Right lung (tissue), 5 donors: Measurements from ENCODE around the gene CYB5R3. TPM values are rescaled to one million over a fixed set of nuclear protein-coding genes. Genes with fewer than 3 reads are reported as not detected.

Experiments used
- DNase-seq, 2 donors: peaks; one replicate each; pipeline ENCODE4 v3.0.0-alpha.2; 2013
- polyA plus RNA-seq, 5 donors: library from polyadenylated mRNA; unstranded; fragments of 120-200 nt; gene quantifications; one replicate each; pipeline versions ENCODE4 v1.2.1 to v1.2.3, GENCODE V29; 2013; ENCODE audit warnings: inconsistent platforms in 1 of 5, low replicate concordance in 1 of 5; ENCODE audit not compliant: insufficient read length in 5 of 5, insufficient read depth in 1 of 5

The CYB5R3 gene
- polyA plus RNA-seq, 5 donors: 120 to 176 (median 128) TPM

DNA sequence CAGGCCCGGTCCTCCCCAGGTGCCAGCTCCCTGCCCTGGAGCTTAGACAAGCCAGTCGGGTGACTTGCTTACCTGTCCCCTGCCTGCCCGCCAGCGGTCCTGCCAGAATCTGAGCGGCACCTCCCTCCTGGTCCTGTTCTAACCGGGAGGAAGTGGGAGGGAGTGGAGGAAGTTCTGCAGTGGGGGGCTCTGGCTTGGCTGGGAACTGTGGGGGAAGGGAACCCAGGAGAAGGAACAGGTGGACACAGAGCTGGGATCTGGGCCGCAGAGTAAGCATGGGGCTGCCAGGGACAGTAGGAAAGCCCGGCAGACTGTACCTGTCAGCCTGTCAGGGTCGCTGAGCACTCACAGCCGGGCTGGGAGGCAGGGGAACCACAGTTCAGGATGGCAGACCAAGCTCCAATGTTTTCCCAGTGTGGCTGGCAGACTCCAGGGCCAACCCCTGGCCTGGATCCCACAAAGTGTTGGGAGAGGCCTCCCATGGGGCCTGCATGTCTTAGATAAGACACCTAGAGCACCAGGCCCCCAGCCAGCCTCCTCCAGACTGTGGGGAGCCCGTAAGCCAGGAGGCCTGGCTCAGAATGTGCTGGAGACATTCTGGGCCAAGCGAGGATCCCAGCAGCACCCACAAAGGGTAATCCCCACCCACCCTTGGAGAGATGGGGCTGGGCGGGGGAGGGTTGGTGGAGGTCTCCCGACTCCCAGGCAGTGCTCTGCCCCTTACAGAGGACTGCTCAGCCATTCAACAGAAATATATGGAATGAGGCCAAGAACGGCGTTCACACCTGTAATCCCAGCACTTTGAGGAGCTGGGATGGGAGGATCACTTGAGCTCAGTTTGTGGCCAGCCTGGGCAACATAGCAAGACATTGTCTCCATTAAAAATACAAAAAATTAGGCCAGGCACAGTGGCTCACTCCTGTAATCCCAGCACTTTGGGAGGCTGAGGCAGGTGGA lies 2.3 kb downstream of the CYB5R3 start:
- no peak for DNase-seq

DNA sequence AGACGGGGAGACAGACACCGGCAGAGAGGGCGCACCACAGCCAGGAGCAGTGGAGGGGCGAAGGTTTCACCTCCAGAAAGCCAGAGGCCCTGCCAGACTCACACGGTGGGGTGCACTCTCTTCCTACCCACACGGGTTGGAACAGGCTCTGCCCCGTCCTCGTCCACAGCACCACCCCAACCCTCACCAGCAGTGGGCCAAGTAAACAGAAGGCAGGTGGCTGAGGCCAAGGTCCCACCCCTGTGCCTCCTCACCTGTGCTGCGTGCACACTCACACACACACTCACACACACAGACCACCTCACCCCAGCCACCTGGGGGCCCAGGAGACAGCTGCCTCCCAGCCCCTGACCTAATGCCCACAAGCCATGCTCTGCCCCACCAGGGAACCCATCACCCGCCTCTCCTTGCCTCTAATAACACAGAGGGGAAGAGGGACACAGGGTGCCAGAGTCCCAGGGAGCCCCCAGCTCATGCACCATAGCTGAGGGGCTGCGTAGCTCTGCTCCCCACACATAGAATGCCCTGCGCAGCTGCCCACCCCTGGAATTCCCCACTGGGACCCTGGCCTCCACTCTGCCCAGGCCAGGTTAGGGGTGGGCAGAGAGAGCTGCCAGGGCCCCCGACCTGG lies 3.1 kb downstream of the CYB5R3 start:
- DNase-seq: no peak

DNA sequence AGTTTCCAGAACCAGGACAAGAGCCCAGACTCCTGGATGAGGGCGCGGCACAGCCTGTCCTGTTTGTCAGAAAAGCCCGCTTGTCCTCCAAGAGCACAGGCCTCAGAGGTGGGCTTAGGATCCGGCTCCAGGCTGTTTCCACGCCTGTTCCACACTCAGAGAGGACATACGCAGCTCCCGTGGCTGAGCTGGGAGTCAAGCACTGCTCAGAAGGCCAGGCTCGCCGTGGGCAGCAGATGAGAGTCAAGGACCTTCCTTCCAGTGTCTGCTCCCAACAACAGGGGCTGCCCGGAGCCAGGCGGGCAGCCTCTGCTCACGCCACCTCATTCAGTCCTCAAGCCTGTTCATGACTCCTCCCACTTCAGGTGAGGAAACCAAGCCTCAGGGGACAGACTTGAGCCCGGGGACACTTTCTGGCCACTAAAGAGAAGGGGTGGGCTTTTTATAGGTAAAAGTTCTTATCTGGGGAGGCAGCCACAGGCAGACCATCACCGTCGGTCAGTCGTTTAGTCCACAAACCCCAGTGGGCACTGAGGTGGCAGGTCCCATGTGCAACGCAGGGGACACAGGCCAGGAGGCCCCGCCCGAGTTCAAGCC lies 3.8 kb downstream of the CYB5R3 start:
- DNase-seq: no peak

DNA sequence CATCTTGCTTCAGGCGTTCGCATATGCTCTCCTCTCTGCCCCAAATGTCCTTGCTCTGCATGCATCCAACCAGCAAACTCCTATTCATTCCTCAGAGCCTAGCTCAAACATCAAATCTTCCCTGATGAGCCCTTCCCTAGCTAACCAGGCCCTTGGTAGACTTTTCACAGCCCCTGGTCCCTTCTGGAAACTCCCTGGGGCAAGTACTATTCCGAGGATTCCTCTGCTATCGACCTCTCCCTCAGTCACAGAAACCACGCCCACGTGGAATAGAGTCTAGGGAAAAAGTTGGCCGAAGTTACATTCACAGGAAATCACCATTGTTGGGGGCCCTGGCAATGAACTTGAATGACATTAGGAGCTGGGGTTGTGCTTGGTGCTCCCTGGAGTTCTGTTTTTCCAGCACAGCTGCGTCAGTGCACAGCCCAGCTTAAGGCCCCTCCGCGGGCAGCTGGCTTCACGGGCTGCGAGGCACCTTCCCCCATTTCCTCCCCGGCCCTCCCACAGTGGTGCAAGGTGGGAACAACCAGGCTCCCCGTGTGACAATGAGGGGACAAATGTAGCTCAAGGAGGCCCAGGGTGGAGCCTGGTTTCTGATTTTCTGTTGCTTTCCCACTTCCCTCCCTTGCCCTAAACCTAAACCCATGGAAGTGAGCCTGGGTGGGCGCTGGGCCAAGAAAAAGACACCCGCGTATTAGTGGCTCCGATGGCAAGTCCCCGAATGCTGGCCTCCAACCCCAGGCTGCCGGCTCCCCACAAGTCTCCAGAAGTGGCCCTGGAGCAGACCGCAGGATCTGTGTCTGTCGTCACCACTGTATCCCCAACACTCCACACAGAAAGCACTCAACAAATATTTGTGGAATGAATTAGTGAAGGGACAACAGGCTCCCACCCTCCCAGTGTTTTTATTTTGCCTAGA lies 4.5 kb downstream of the CYB5R3 start:
- DNase-seq: no peak

DNA sequence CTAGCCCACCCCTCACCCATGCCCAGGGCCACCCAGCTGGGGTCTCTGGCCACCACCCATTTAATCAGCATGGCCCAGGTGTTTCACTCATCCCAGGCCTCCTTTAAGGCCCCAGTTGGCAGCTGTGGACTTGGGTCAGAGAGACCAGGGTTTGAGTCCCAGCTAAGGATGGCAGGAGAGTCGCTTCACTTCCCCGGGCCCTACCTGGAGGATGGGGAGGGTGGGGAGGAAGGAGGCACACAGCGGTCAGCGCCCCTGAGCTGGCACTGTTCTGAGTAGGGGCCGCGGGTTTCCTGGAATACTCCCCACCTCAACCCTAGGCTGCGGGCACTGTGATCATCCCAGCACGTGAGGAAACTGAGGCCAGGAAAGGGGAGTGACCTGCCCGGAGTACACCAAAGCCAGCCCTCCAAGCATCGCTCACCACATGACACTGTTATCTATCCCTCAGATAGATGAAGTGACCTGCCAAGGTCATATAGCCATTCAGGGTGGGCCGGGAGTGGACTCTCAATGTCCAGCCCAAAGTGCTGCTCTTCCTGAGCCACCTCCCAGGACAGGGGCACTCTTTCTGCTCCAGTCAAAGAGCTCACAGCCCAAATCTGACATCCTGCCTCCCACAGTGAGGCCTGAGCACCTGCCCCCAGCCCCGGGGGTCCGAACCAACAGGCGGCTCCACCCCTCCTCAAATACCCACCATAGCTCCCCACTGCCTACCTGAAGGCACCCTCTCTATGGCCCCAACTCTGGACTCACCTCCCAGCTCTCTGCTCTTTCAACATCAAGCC lies 5.4 kb downstream of the CYB5R3 start:
- DNase-seq: no peak

DNA sequence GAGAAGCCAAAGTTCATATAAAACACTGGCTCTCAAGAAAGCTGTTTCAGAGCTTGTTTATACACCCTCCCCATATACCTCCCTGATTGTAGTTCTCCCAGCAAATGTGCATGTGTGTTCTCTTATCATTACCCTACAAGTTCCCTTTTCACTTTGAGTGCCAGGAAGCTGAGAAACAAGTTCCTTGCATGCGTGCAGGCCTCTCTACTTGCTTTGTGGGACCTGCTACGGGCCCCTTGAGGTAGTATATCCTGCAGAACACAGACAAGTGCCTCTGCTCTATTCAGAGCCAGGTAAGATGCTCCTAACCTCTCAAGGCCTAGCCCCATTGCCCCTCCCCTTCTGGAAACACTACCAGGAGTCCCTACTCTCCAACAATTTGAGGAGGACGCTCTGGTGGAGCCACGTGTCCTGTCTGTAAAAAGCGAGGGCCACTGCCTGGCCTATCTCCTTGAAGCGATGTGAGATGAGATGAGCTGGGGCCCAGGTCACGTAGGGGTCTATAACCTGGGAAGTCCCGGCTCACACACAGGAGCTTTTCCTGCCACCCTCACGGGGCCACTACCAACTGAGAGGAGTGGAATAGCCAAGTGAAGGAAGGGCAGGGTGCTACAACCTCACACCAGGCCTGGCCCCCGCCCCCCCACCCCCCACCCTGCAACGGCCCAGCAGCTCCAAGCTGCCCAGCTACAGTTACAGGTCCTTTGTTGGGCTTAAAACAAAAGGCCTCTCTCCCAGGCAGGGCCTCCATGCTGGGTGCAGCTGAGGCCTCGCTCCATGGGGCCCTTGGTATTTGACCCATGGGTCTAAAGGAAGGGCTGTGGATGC lies 6.2 kb downstream of the CYB5R3 start:
- peak in 1 of 2 donors; percentile 55 for DNase-seq

DNA sequence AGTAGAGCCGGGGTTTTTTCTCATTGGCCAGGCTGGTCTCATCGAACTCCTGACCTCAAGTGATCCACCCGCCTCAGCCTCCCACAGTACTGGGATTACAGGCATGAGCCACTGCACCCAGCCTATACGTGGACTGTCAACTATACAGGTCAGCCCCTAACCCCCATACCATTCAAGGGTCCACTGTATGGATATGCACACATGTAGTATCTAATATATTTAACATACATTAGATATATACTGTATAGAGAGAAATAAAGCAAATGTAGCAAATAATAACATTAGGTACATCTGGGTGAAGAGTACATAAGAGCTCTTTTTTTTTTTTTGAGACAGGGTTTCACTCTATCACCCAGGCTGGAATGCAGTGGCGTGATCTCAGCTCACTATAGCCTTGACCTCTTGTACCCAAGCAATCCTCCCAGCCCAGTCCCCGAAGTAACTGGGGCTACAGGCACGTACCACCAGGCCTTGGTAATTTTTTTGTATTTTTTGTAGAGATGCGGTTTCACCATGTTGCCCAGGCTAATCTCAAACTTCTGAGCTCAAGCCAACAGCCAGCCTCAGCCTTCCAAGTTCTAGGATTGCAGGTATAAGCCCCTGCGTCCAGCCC lies 7.3 kb downstream of the CYB5R3 start:
- DNase-seq: no peak

DNA sequence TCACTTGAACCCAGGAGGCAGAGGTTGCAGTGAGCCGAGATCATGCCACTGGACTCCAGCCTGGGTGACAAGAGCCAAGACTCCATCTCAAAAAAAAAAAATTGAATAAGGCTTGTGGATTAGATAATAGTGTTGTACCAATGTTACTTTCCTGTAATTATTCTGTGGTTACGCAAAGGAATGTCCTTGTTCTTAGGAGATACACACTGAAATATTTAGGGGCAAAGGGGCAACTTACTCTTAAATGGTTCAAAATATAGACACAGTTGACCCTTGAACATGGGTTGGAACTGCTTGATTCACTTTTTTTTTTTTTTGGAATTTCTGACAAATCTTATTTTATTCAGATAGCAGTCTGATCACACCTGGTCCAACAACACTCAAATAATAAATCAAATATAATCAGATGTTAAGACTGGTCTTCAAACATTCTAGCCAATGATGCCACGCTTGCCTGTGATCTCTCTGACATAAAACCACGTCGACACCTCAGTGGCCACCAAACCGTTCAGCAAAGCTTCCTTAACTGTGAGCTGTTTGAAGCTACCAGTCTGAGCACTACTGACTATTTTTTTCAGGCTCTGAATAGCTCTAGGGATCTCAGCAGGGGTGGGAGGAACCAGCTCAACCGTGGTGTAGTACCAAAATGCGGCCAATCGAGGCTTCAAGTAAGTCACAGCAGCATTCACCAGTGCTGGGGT lies 9.5 kb downstream of the CYB5R3 start:
- no peak for DNase-seq

DNA sequence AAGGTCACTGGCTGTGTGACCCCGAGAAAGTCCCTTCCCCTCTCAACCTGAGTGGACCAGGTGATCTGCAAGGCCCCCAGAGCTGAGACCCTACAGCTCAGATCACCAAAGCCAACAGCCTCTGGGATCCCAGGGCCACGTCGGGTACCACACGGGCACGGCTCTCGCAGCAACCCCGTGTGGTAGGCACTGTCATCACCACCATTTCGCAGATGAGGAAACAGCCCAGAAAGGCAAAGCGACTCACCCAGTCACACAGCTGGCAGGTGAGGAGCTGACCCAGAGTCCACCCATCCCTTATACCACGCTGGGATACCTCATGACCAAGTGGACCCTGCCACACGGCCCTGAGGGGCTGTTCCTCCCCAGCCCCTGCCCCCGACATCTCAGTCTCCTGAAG lies 11.6 kb downstream of the CYB5R3 start:
- DNase-seq: no peak

DNA sequence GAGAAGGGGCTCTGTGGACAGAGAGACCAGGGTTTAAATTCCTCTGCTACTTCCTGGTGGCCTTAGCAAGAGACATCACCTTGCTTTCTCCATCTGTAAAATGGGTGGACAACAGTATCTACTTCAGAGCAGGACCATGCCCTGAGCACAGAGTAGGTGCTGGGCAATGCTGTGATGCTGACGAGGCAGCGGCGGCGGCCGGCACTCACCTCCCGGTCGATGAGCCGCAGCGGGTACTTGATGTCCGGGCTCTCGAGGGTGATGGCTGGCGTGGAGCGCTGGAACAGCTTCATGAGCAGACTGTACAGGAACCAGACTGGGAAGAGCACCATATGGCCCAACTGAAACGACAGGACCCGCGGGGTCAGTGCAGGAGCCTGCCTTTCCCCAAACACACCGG lies 12.7 kb downstream of the CYB5R3 start:
- DNase-seq: no peak

DNA sequence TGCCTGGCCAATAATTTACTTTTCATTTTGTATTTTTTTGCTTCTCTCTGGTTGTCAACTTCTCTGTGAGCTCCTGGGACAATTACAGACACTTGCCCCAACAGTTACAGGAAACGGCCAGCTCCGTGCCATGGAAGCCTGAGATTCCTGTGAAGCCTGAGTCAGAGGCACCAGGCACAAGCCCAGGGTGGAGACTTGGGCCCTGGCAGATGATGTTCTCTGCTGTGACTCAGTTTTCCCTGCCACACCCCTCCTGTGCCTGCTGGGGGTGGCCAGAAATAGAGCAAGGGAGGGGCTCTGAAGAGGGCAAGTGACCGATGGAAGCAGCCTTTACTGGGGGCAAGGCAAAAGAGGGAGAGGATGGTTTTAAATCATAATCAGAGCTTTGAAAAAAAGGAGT lies 13.7 kb downstream of the CYB5R3 start:
- DNase-seq: no peak

DNA sequence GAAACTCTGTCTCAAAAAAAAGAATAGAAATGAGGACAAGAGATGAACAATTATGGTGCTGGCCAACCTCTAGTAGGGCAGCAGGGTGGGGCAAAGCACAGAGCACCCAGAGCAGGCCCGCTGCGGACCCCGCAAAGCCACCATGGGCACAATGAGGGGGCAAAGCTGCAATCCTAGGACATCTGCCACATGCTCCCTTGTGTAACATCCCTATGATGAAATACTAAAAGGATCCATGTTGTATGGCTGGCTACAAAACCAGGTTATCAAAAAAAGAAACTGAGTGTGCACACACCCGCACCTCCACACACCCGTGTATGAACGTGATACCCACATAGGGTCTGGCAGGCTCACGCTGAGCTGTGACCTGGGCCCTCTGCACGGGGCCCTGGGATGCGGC lies 16.2 kb downstream of the CYB5R3 start:
- no peak for DNase-seq

DNA sequence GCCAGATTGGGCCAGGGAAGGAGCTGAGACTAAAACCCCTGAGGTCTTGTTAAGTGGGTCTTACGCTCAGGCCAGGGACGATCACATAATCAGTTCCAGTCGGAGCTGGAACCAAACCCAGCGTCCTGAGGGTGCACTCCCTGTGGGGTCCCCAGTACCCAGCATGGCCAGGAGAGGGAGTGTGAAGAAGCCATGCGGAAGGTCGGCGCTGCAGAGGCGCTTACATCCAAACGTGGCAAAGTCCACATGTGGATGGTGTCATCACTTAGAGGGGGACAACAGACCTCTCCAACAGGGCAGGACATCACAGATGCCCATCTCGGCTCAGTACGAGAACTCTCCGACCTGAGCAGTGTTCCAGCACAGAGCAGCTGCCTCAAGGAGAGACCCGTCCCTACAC lies 17.1 kb downstream of the CYB5R3 start:
- DNase-seq: no peak

DNA sequence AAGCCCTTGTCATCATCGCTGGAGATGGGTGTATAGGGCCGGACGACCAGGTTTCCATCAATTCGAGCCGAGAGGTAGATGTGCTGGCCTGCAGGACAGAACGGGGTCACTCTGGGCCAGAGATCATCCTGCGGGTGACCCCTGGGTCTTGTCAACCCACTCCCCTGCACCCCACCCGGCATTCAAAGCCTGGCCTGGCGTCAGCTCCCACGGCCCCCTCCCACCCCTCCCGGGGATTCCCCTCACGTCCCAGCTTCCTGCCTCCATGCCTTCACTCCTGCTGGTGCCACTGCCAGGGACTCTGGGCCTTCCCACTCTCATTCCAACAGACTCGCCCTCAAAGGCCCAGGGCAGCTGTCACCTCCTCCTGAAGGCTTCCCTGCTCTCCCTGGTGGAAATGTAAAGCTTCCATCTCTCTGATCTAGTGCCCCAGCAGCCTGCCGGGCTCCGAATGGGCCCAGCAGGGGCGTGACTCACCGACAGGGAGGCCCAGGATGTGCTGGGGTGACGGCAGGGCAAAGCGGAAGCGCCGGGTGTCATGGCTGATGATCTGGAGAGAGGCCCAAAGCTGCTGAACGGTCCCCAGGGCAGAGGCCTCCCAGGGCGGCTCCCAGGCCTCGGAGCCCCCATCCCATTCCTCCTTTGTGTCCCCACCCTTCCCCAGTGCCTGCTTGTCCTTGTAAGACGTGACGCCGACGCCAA lies 18.1 kb downstream of the CYB5R3 start:
- DNase-seq: no peak

DNA sequence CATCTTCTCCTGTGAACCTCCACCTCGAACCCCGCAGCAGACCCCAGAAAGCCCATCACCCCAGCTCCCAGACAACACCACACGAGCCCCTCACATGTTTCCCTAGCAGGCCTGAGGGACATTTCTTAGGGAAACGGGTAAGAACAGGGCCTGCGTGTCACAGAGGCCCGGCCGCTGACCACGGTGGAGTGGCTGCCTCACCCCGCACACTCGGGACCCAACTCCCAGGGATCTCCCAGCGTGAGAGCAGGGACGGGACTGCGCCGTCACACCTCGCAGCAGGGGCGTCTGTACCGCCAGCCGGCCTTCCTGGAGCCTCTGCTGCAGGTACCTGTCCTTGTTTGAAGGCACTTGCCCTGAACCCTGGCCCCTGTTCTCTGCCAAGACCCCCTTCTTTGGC lies 19.0 kb downstream of the CYB5R3 start:
- no peak for DNase-seq

DNA sequence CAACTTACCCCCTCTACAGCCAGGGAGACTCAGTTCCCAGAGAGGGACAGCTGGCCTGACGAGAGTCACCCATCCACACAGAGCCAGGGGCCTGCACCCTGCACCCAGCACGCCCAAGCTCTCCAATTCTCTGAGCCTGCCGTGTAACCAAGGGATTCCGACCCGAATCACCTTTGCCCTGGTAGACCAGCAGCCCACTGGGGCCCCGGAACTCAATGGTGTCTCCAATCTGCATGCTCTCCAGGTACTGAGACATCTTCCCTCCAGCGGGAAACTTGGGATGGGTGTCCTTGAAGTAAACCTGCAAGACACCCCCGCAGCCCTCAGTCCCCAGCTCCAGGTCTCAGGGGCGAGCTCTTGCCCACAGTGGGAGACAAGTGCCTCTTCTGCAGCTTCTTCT lies 21.2 kb downstream of the CYB5R3 start:
- no peak for DNase-seq

DNA sequence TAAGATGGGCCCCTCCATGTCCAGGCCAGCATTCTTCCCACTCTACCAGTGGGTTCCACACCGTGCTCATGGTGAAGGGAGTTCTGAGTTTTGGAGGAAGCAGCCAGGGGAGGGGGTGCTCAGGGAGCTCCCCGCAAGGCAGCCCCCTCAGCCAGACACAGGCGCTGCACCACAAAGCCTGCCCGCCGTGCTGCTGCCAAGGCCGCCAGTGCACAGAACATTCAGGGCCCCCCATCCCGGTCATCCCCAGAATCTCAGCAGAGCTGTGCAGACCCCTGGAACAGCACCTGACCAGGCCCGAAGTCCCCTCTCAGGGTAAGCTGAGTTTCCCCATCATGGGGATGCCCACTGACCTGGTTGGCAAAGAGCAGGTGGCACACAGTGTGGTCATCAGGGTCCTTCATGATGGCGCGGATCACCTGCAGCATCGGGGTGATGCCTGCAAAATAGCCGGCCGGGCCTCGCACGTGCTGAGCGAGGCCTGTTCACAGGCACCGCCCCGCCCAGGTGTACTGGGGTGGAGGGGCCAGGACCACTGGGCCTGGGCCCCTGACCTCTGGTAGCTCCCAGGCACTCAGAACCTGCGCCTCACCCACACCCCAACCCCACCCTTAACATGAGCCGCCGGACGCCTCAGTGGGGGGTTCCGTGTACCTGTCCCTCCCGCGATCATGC lies 22.1 kb downstream of the CYB5R3 start:
- no peak for DNase-seq

DNA sequence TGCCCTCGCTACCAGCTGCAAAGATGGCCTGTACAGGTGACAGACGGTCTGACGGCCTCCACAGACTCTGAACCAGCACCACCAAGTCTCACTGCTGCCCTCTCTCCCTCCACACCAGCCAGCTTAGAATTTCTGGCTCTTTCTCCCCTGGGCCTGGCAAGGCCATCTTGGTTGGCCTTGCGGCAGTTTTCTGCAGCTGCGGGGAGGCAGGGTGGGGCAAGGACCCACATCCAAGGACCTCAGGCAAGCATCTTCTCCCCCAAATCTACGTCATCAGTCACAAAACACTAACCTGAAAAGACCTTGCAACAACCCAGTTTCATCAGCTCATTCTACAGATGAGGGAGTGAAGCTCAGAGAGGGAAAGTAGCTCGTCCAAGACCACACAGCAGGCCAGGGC lies 22.8 kb downstream of the CYB5R3 start:
- DNase-seq: no peak
